GM23338 (cell line): ENCODE data around the gene EFCAB6. TPM values are rescaled to one million over a fixed set of nuclear protein-coding genes. Genes with fewer than 3 reads are reported as not detected.

ENCODE experiments used
- ATAC-seq: fragments of 200-7000 bp; cut with Tn5 transposase; 3 replicates; pipeline ENCODE4 v1.9.1; 2020
- DNase-seq: peaks from one replicate; pipeline ENCODE4 v3.0.0-alpha.2; 2015; ENCODE audit warnings: low spot score
- H2AFZ ChIP-seq: fragments of 200-600 bp; sonication (generic); 2 replicates; pipeline ENCODE4 v1.8.0; 2016; ENCODE audit warnings: antibody characterized with exemption, mild to moderate bottlenecking, moderate library complexity
- H3F3A ChIP-seq: fragments of 200-600 bp; sonication (generic); replicated peaks from 2 replicates; pipeline ENCODE4 v1.8.0; 2017; ENCODE audit warnings: antibody characterized with exemption, mixed run types, low read depth
- H3K27ac ChIP-seq: fragments of 200-600 bp; sonication (generic); 2 replicates; pipeline ENCODE4 v1.6.1; 2016; ENCODE audit warnings: low read depth
- H3K27me3 ChIP-seq: fragments of 200-600 bp; sonication (generic); 2 replicates; pipeline ENCODE4 v1.8.0; 2016; ENCODE audit warnings: mild to moderate bottlenecking, mixed run types, moderate library complexity; ENCODE audit not compliant: insufficient read depth
- H3K36me3 ChIP-seq: fragments of 200-600 bp; sonication (generic); 2 replicates; pipeline ENCODE4 v1.8.0; 2016; ENCODE audit warnings: mild to moderate bottlenecking; ENCODE audit not compliant: insufficient read depth
- H3K4me1 ChIP-seq: fragments of 200-600 bp; sonication (generic); 2 replicates; pipeline ENCODE4 v1.8.0; 2016; ENCODE audit warnings: mild to moderate bottlenecking, moderate library complexity; ENCODE audit not compliant: insufficient read depth
- H3K4me2 ChIP-seq: fragments of 200-600 bp; sonication (generic); 2 replicates; pipeline ENCODE4 v1.7.1; 2017; ENCODE audit warnings: mixed run types
- H3K4me3 ChIP-seq: fragments of 200-600 bp; sonication (generic); 2 replicates; pipeline ENCODE4 v1.6.1; 2016; ENCODE audit warnings: mixed run types
- H3K79me2 ChIP-seq: fragments of 200-600 bp; sonication (generic); replicated peaks from 2 replicates; pipeline ENCODE4 v1.8.0; 2017; ENCODE audit warnings: mild to moderate bottlenecking; ENCODE audit not compliant: insufficient read depth
- H3K9me2 ChIP-seq: fragments of 200-600 bp; sonication (generic); 2 replicates; pipeline ENCODE4 v1.8.0; 2017; ENCODE audit not compliant: insufficient read depth
- H4K20me1 ChIP-seq: fragments of 200-600 bp; sonication (generic); replicated peaks from 2 replicates; pipeline ENCODE4 v1.8.0; 2017; ENCODE audit warnings: mild to moderate bottlenecking; ENCODE audit not compliant: insufficient read depth
- H3K27ac Mint-ChIP-seq: 2 replicates; pipeline ENCODE4 v1.8.0; 2020; ENCODE audit warnings: inconsistent platforms, mild to moderate bottlenecking, moderate library complexity, mixed read lengths
- H3K27me3 Mint-ChIP-seq: 3 replicates; pipeline ENCODE4 v1.8.0; 2022; ENCODE audit warnings: low read depth, mild to moderate bottlenecking, moderate library complexity, mixed read lengths, inconsistent platforms; ENCODE audit not compliant: insufficient read depth, poor library complexity
- H3K36me3 Mint-ChIP-seq: 3 replicates; pipeline ENCODE4 v1.8.0; 2021; ENCODE audit warnings: low read depth, mild to moderate bottlenecking, inconsistent platforms, moderate library complexity, mixed read lengths
- H3K4me1 Mint-ChIP-seq: 3 replicates; pipeline ENCODE4 v1.8.0; 2020; ENCODE audit warnings: mild to moderate bottlenecking, inconsistent platforms, mixed read lengths
- H3K4me3 Mint-ChIP-seq: 3 replicates; pipeline ENCODE4 v1.8.0; 2021; ENCODE audit warnings: moderate library complexity, mild to moderate bottlenecking, inconsistent platforms, mixed read lengths
- H3K9me3 Mint-ChIP-seq: 3 replicates; pipeline ENCODE4 v1.8.0; 2020; ENCODE audit warnings: moderate library complexity, mild to moderate bottlenecking, inconsistent platforms, mixed read lengths
- CREB1 ChIP-seq: fragments of 250-450 bp; sonication (Bioruptor Pico); IDR thresholded peaks from 2 replicates; pipeline ENCODE4 v1.5.0; 2020; ENCODE audit warnings: low read depth, mild to moderate bottlenecking, moderate library complexity
- EZH2 ChIP-seq: fragments of 200-600 bp; sonication (generic); IDR thresholded peaks from one replicate; pipeline ENCODE4 v1.8.0; 2017; ENCODE audit warnings: antibody characterized with exemption, mild to moderate bottlenecking, low read depth; ENCODE audit not compliant: unreplicated experiment
- EZH2phosphoT487 ChIP-seq: fragments of 200-600 bp; sonication (generic); IDR thresholded peaks from one replicate; pipeline ENCODE4 v1.8.1; 2018; ENCODE audit warnings: antibody characterized with exemption; ENCODE audit not compliant: unreplicated experiment
- JUNB ChIP-seq: IDR thresholded peaks from one replicate; pipeline ENCODE4 v1.6.1; 2016; ENCODE audit warnings: antibody characterized with exemption; ENCODE audit not compliant: unreplicated experiment
- NANOG ChIP-seq: IDR thresholded peaks from 2 replicates; pipeline ENCODE4 v1.6.1; 2016; ENCODE audit warnings: antibody characterized with exemption, borderline replicate concordance
- POLR2AphosphoS5 ChIP-seq: IDR thresholded peaks from 2 replicates; pipeline ENCODE4 v1.6.1; 2016; ENCODE audit warnings: antibody characterized with exemption, low read depth
- REST ChIP-seq: IDR thresholded peaks from one replicate; pipeline ENCODE4 v1.6.1; 2018; ENCODE audit warnings: antibody characterized with exemption; ENCODE audit not compliant: unreplicated experiment
- STAT1 ChIP-seq: IDR thresholded peaks from one replicate; pipeline ENCODE4 v1.6.1; 2016; ENCODE audit warnings: antibody characterized with exemption; ENCODE audit not compliant: unreplicated experiment
- ZNF114 ChIP-seq: fragments of 250-450 bp; sonication (Bioruptor Pico); IDR thresholded peaks from 2 replicates; pipeline ENCODE4 v1.5.0; 2020; ENCODE audit warnings: mild to moderate bottlenecking, moderate library complexity
- ZNF331 ChIP-seq: fragments of 250-450 bp; sonication (Bioruptor Pico); IDR thresholded peaks from 2 replicates; pipeline ENCODE4 v1.5.0; 2020; ENCODE audit warnings: low read depth, mild to moderate bottlenecking, moderate library complexity
- ZNF462 ChIP-seq: fragments of 250-450 bp; sonication (Bioruptor Pico); IDR thresholded peaks from 2 replicates; pipeline ENCODE4 v1.5.0; 2020; ENCODE audit warnings: mild to moderate bottlenecking, moderate library complexity
- polyA plus RNA-seq: library from polyadenylated mRNA; unstranded; fragments of >200 nt; fragmentation: Nextera tagmentation; extraction: Ambion mirVana; gene quantifications from 2 replicates; pipeline ENCODE4 v1.2.1, GENCODE V29; 2016
- total RNA-seq: library from RNA; depleted of rRNA; stranded (reverse); fragments of >200 nt; shearing (Covaris generic); gene quantifications from 2 replicates; pipeline ENCODE4 v1.2.3, GENCODE V29; 2014
- TF ChIP-seq, protein P1 (sequence below): IDR thresholded peaks from 2 replicates; pipeline ENCODE4 v1.6.1; 2016; ENCODE audit warnings: antibody characterized with exemption
- TF ChIP-seq, protein P2 (sequence below), 2 experiments: fragments of 200-600 bp in 1 of 2; sonication (generic) in 1 of 2; conservative IDR thresholded peaks; 2 replicates each; pipeline versions ENCODE4 v1.5.1 to v1.6.1; 2016 to 2017; ENCODE audit warnings: antibody characterized with exemption in 2 of 2, low read depth in 2 of 2, mild to moderate bottlenecking in 2 of 2, moderate library complexity in 1 of 2

EFCAB6 gene
- total and polyA plus RNA-seq, 2 experiments from 2014 or later, result 1.1 to 1.8 TPM

DNA sequence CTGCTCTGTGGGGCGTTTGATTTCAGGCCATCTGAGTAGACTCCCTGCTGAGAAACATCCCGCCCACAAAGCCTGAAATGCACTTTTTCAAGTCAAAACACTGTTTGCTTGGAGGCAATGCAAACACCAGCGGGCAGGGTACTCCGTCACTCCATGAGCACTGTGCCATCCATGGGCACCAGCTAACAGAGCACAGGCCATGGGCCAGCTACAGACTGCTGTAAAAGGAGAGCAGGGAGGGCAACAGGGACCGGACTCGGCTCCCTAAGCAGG, 16.6 kb upstream of the EFCAB6 start:
- no peak for ATAC-seq
- H3K79me2 ChIP-seq, result no peaks in the 10 kb centered on the region
- H3K4me1 ChIP-seq, result peaks cover 13% of the 10 kb centered on the region
- no peaks in the 10 kb centered on the region; the same call in 2 of the 3 replicates for H3K9me3 Mint-ChIP-seq
- H3K27me3 Mint-ChIP-seq, result peaks cover 20% of the 10 kb centered on the region
- no peak overlapping the region for H3K4me2 ChIP-seq
- H3K4me3 Mint-ChIP-seq, result no peak overlapping the region
- peaks cover 47% of the 10 kb centered on the region for H3K4me1 Mint-ChIP-seq
- no peaks in the 10 kb centered on the region for H3K27me3 ChIP-seq
- H4K20me1 ChIP-seq, result peaks cover 3% of the 10 kb centered on the region; the same call in 1 of the 2 replicates
- H3K4me3 ChIP-seq, result no peak overlapping the region
- no peak for TF ChIP-seq REST
- TF ChIP-seq EZH2phosphoT487, result no peak
- no peak for TF ChIP-seq POLR2AphosphoS5
- TF ChIP-seq NANOG, result no peak
- TF ChIP-seq, protein P1, sequence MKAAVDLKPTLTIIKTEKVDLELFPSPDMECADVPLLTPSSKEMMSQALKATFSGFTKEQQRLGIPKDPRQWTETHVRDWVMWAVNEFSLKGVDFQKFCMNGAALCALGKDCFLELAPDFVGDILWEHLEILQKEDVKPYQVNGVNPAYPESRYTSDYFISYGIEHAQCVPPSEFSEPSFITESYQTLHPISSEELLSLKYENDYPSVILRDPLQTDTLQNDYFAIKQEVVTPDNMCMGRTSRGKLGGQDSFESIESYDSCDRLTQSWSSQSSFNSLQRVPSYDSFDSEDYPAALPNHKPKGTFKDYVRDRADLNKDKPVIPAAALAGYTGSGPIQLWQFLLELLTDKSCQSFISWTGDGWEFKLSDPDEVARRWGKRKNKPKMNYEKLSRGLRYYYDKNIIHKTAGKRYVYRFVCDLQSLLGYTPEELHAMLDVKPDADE, result no peak
- no peak for TF ChIP-seq ZNF462 (CRISPR knock-in tag)
- TF ChIP-seq CREB1 (CRISPR knock-in tag), result no peak
- TF ChIP-seq STAT1, result no peak
- TF ChIP-seq ZNF331 (CRISPR knock-in tag), result no peak
- TF ChIP-seq JUNB, result no peak
- no peak for TF ChIP-seq ZNF114 (CRISPR knock-in tag)
- no peak for TF ChIP-seq EZH2
- TF ChIP-seq, protein P2, sequence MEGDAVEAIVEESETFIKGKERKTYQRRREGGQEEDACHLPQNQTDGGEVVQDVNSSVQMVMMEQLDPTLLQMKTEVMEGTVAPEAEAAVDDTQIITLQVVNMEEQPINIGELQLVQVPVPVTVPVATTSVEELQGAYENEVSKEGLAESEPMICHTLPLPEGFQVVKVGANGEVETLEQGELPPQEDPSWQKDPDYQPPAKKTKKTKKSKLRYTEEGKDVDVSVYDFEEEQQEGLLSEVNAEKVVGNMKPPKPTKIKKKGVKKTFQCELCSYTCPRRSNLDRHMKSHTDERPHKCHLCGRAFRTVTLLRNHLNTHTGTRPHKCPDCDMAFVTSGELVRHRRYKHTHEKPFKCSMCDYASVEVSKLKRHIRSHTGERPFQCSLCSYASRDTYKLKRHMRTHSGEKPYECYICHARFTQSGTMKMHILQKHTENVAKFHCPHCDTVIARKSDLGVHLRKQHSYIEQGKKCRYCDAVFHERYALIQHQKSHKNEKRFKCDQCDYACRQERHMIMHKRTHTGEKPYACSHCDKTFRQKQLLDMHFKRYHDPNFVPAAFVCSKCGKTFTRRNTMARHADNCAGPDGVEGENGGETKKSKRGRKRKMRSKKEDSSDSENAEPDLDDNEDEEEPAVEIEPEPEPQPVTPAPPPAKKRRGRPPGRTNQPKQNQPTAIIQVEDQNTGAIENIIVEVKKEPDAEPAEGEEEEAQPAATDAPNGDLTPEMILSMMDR (conservative IDR thresholded peaks at IDR 0.05; ENCODE audit: low read depth in 2 of 2), result no peak
- no peak overlapping the region for H2AFZ ChIP-seq
- H3K27ac ChIP-seq, result no peak overlapping the region
- H3K36me3 ChIP-seq, result peaks cover 6% of the 10 kb centered on the region
- H3K36me3 Mint-ChIP-seq, result peaks cover 22% of the 10 kb centered on the region
- DNase-seq, result no peak
- no peaks in the 10 kb centered on the region for H3K9me2 ChIP-seq
- no peak overlapping the region for H3K27ac Mint-ChIP-seq
- H3F3A ChIP-seq, result no peaks in the 10 kb centered on the region
